H9 (cell line): ENCODE results near the gene ITPA. TPM values are rescaled to one million over a fixed set of nuclear protein-coding genes. Genes with fewer than 3 reads are reported as not detected.
"Not testable (repeated sequence)": the region's sequence is repeated elsewhere in the genome, so short reads cannot be mapped to it uniquely, and the experiment has no call there.

ENCODE experiments used
- DNase-seq: peaks from one replicate; pipeline ENCODE4 v3.0.0-alpha.2; 2017
- H2AFZ ChIP-seq: one replicate; pipeline ENCODE4 v1.6.1; 2013; ENCODE audit warnings: mild to moderate bottlenecking, low read length, control low read depth, moderate library complexity
- H2AK5ac ChIP-seq: 2 replicates; pipeline ENCODE4 v1.6.1; 2013; ENCODE audit warnings: low read length, control low read depth, mixed read lengths; ENCODE audit not compliant: insufficient read length
- H2BK120ac ChIP-seq: one replicate; pipeline ENCODE4 v1.6.1; 2013; ENCODE audit warnings: low read depth, mild to moderate bottlenecking, low read length, control low read depth, inconsistent platforms; ENCODE audit not compliant: poor library complexity, severe bottlenecking
- H2BK12ac ChIP-seq: 2 replicates; pipeline ENCODE4 v1.6.1; 2013; ENCODE audit warnings: low read length, control low read depth, mixed read lengths, low read depth; ENCODE audit not compliant: insufficient read length
- H2BK15ac ChIP-seq: 2 replicates; pipeline ENCODE4 v1.6.1; 2013; ENCODE audit warnings: low read depth, low read length, control low read depth
- H2BK20ac ChIP-seq: one replicate; pipeline ENCODE4 v1.6.1; 2013; ENCODE audit warnings: low read depth, mild to moderate bottlenecking, low read length, control low read depth, inconsistent platforms; ENCODE audit not compliant: poor library complexity, severe bottlenecking
- H2BK5ac ChIP-seq: 2 replicates; pipeline ENCODE4 v1.6.1; 2013; ENCODE audit warnings: low read length, control low read depth, mixed read lengths; ENCODE audit not compliant: insufficient read length
- H3K14ac ChIP-seq: 2 replicates; pipeline ENCODE4 v1.6.1; 2013; ENCODE audit warnings: low read length, control low read depth; ENCODE audit not compliant: insufficient read depth
- H3K18ac ChIP-seq: 2 replicates; pipeline ENCODE4 v1.6.1; 2013; ENCODE audit warnings: low read depth, mild to moderate bottlenecking, mixed read lengths, low read length, control low read depth; ENCODE audit not compliant: insufficient read length
- H3K23ac ChIP-seq: 2 replicates; pipeline ENCODE4 v1.6.1; 2013; ENCODE audit warnings: low read length, control low read depth, mixed read lengths, low read depth; ENCODE audit not compliant: insufficient read length
- H3K23me2 ChIP-seq: 2 replicates; pipeline ENCODE4 v1.6.1; 2013; ENCODE audit warnings: low read depth, mild to moderate bottlenecking, mixed read lengths, low read length, control low read depth; ENCODE audit not compliant: insufficient read length, poor library complexity, severe bottlenecking
- H3K27ac ChIP-seq: 2 replicates; pipeline ENCODE4 v1.5.1; 2013; ENCODE audit warnings: low read length, control low read depth, mixed read lengths, low read depth; ENCODE audit not compliant: insufficient read length
- H3K27me3 ChIP-seq: 2 replicates; pipeline ENCODE4 v1.6.1; 2013; ENCODE audit warnings: low read length, control low read depth, inconsistent platforms; ENCODE audit not compliant: insufficient read depth
- H3K4ac ChIP-seq: 2 replicates; pipeline ENCODE4 v1.6.1; 2013; ENCODE audit warnings: low read depth, mild to moderate bottlenecking, control low read depth, inconsistent platforms, low read length, moderate library complexity
- H3K4me1 ChIP-seq: 2 replicates; pipeline ENCODE4 v1.6.1; 2013; ENCODE audit warnings: low read length, control low read depth, inconsistent platforms; ENCODE audit not compliant: insufficient read depth
- H3K4me2 ChIP-seq: 2 replicates; pipeline ENCODE4 v1.6.1; 2013; ENCODE audit warnings: low read length, control low read depth, mixed read lengths; ENCODE audit not compliant: insufficient read length, insufficient read depth
- H3K56ac ChIP-seq: 2 replicates; pipeline ENCODE4 v1.6.1; 2013; ENCODE audit warnings: low read depth, mild to moderate bottlenecking, mixed read lengths, low read length, control low read depth; ENCODE audit not compliant: insufficient read length
- H3K79me1 ChIP-seq: 2 replicates; pipeline ENCODE4 v1.6.1; 2013; ENCODE audit warnings: low read depth, mild to moderate bottlenecking, moderate library complexity, low read length, control low read depth, inconsistent platforms; ENCODE audit not compliant: insufficient read depth, poor library complexity, severe bottlenecking
- H3K79me2 ChIP-seq: 2 replicates; pipeline ENCODE4 v1.6.1; 2013; ENCODE audit warnings: low read length, control low read depth, inconsistent platforms; ENCODE audit not compliant: insufficient read depth
- H3K9ac ChIP-seq: 2 replicates; pipeline ENCODE4 v1.6.1; 2013; ENCODE audit warnings: low read length, control low read depth, mixed read lengths; ENCODE audit not compliant: insufficient read length; ENCODE audit errors: extremely low read depth
- H3K9me3 ChIP-seq: one replicate; pipeline ENCODE4 v1.6.1; 2013; ENCODE audit warnings: low read depth, low read length, inconsistent platforms; ENCODE audit not compliant: control insufficient read depth
- H3T11ph ChIP-seq: one replicate; pipeline ENCODE4 v1.6.1; 2013; ENCODE audit warnings: mild to moderate bottlenecking, low read length, control low read depth, inconsistent platforms
- H4K20me1 ChIP-seq: one replicate; pipeline ENCODE4 v1.6.1; 2013; ENCODE audit not compliant: control insufficient read depth, insufficient read length, insufficient read depth
- H4K5ac ChIP-seq: 2 replicates; pipeline ENCODE4 v1.6.1; 2013; ENCODE audit warnings: low read depth, mild to moderate bottlenecking, mixed read lengths, low read length, control low read depth; ENCODE audit not compliant: insufficient read length
- H4K8ac ChIP-seq: replicated peaks from 2 replicates; pipeline ENCODE4 v1.6.1; 2013; ENCODE audit warnings: low read length, control low read depth, mixed read lengths, low read depth; ENCODE audit not compliant: insufficient read length
- H4K91ac ChIP-seq: 2 replicates; pipeline ENCODE4 v1.6.1; 2013; ENCODE audit warnings: low read depth, mild to moderate bottlenecking, moderate library complexity, mixed read lengths, low read length, control low read depth; ENCODE audit not compliant: insufficient read length
- H3K27ac Mint-ChIP-seq, 3 experiments: 2 replicates in 2 of 3; 3 replicates in 1 of 3; pipeline ENCODE4 v1.8.0; 2020 to 2021; ENCODE audit warnings: mixed read lengths in 3 of 3, mild to moderate bottlenecking in 1 of 3, moderate library complexity in 1 of 3
- H3K27me3 Mint-ChIP-seq: 2 replicates; pipeline ENCODE4 v1.8.0; 2021; ENCODE audit warnings: low read depth, mild to moderate bottlenecking, moderate library complexity, mixed read lengths
- H3K36me3 Mint-ChIP-seq, 3 experiments: 2 replicates in 2 of 3; 3 replicates in 1 of 3; pipeline ENCODE4 v1.8.0; 2020 to 2021; ENCODE audit warnings: low read depth in 3 of 3, mixed read lengths in 3 of 3; ENCODE audit not compliant: insufficient read depth in 1 of 3
- H3K4me1 Mint-ChIP-seq, 2 experiments: 2 replicates each; pipeline ENCODE4 v1.8.0; 2020; ENCODE audit warnings: mixed read lengths in 2 of 2
- H3K4me3 Mint-ChIP-seq, 2 experiments: 2 replicates in 1 of 2; 3 replicates in 1 of 2; pipeline ENCODE4 v1.8.0; 2020 to 2021; ENCODE audit warnings: mild to moderate bottlenecking in 2 of 2, mixed read lengths in 2 of 2, moderate library complexity in 1 of 2
- H3K9me3 Mint-ChIP-seq, 2 experiments: 2 replicates in 1 of 2; 3 replicates in 1 of 2; pipeline ENCODE4 v1.8.0; 2020; ENCODE audit warnings: mild to moderate bottlenecking in 2 of 2, mixed read lengths in 2 of 2, moderate library complexity in 1 of 2
- CTCF ChIP-seq: fragments of 200-600 bp; sonication (generic); conservative IDR thresholded peaks from 3 replicates; pipeline ENCODE4 v1.8.0; 2021; ENCODE audit warnings: antibody characterized with exemption, mild to moderate bottlenecking
- WGBS: extraction: QIAGEN DNeasy Blood & Tissue Kit; methylation state at CpG from one replicate; pipeline ENCODE4 v1.1.7; 2013; ENCODE audit warnings: missing lambda C conversion rate, low lambda C conversion rate, mixed read lengths; ENCODE audit not compliant: insufficient read length; ENCODE audit errors: extremely low coverage; 5-methylcytosine and 5-hydroxymethylcytosine counted together
- total RNA-seq: library from RNA; stranded (reverse); gene quantifications from 2 replicates; pipeline ENCODE4 v1.2.1, GENCODE V29; 2021

The ITPA gene
- total RNA-seq, 1 experiment from 2014 or later: 74.5 TPM

GRCh38 chr20:3183896-3184612 lies 25.2 kb upstream of the ITPA start:
- Histone ChIP-seq H3K56ac (no peak overlapping the region), H3K4me2 (no peak overlapping the region), H2BK15ac (no peak overlapping the region), H3K9ac (no peak overlapping the region), H3K79me1 (no peaks in the 10 kb centered on the region), H4K5ac (no peak overlapping the region), H3T11ph (no peak overlapping the region), H2BK12ac (no peak overlapping the region), H4K91ac (no peak overlapping the region), H4K8ac (no peak overlapping the region), H3K9me3 (no peaks in the 10 kb centered on the region), H3K79me2 (no peaks in the 10 kb centered on the region), H3K23me2 (no peaks in the 10 kb centered on the region), H3K27me3 (no peaks in the 10 kb centered on the region), H3K27ac (no peak overlapping the region), H2AFZ (no peak overlapping the region), H3K4me1 (no peaks in the 10 kb centered on the region), H2BK20ac (no peak overlapping the region), H2BK5ac (no peak overlapping the region), H2AK5ac (no peak overlapping the region), H3K18ac (no peak overlapping the region), H2BK120ac (no peak overlapping the region), H3K23ac (no peak overlapping the region), H3K4ac (no peak overlapping the region), H4K20me1 (no peaks in the 10 kb centered on the region), H3K14ac (no peak overlapping the region)
- H3K9me3 Mint-ChIP-seq: no peaks in the 10 kb centered on the region
- DNase-seq: no peak
- no peak for TF ChIP-seq CTCF
- peak overlapping the region; percentile 20 to 55 (median 22); a peak in 2 of 7 replicates for H3K27ac Mint-ChIP-seq
- H3K4me1 Mint-ChIP-seq: no peaks in the 10 kb centered on the region
- H3K4me3 Mint-ChIP-seq: no peak overlapping the region
- H3K36me3 Mint-ChIP-seq: peaks cover 0 to 4% (median under 1%) of the 10 kb centered on the region in 3 experiments; a peak in 3 of 7 replicates
- no peaks in the 10 kb centered on the region for H3K27me3 Mint-ChIP-seq
- WGBS: no CpG with 5 or more reads among the region's 3 CpGs

- H3K56ac ChIP-seq, H3K9me3 Mint-ChIP-seq, H2BK120ac ChIP-seq, H3K9me3 ChIP-seq, H3K9ac ChIP-seq, H2BK5ac ChIP-seq, H3K27ac ChIP-seq, H2AFZ ChIP-seq, H3K27me3 ChIP-seq, H3K79me2 ChIP-seq, H3K14ac ChIP-seq, H3K79me1 ChIP-seq, H3T11ph ChIP-seq, H2BK12ac ChIP-seq, H2AK5ac ChIP-seq, DNase-seq, H4K8ac ChIP-seq, H3K18ac ChIP-seq, H3K27ac Mint-ChIP-seq, H3K27me3 Mint-ChIP-seq, H3K4me3 Mint-ChIP-seq, H4K91ac ChIP-seq, H2BK15ac ChIP-seq, H2BK20ac ChIP-seq, H3K4me1 Mint-ChIP-seq, H3K23me2 ChIP-seq, H4K5ac ChIP-seq, H3K4me2 ChIP-seq, H4K20me1 ChIP-seq, H3K4me1 ChIP-seq, H3K4ac ChIP-seq, H3K23ac ChIP-seq: not testable (repeated sequence)
- peaks cover 28 to 38% (median 29%) of the 10 kb centered on the region in 3 experiments; a peak in 6 of 7 replicates for H3K36me3 Mint-ChIP-seq
- WGBS: no CpG with 5 or more reads among the region's 9 CpGs
Observed at GRCh38 chr20:3187861-3188260, 21.4 kb upstream of the ITPA start.
